Panc1 (cell line): ENCODE results near the gene GRID2. TPM values are rescaled to one million over a fixed set of nuclear protein-coding genes. Genes with fewer than 3 reads are reported as not detected.

Source experiments
- ATAC-seq: fragments of 200-7000 bp; cut with Tn5 transposase; 2 replicates; pipeline ENCODE4 v1.9.1; 2020; ENCODE audit warnings: mild to moderate bottlenecking, moderate library complexity
- BruUV-seq: library from RNA; stranded (reverse); fragments of 400-500 nt; replicated peaks from 2 replicates; lab custom pipeline; 2021; lab: Mats Ljungman, UMichigan
- CTCF ChIA-PET: fragments of 300-600 bp; sonication (Branson Sonifier 250); formaldehyde crosslinking; loops from one replicate; lab custom pipeline; 2022; ENCODE audit warnings: antibody characterized with exemption; lab: Charles Lee
- POLR2A ChIA-PET: fragments of 300-600 bp; sonication (Branson Sonifier 250); formaldehyde crosslinking; loops from one replicate; lab custom pipeline; 2022; ENCODE audit warnings: antibody characterized with exemption; lab: Charles Lee
- DNase-seq: peaks from one replicate; pipeline ENCODE4 v3.0.0-alpha.2; 2010; ENCODE audit warnings: low read depth, low spot score
- H3K27ac ChIP-seq: 2 replicates; pipeline ENCODE4 v1.5.1; 2011; ENCODE audit warnings: mild to moderate bottlenecking, low read length, inconsistent platforms
- H3K27me3 ChIP-seq: fragments of 200-500 bp; sonication (Bioruptor generic); 2 replicates; pipeline ENCODE4 v1.6.0; 2014; ENCODE audit warnings: low read length, inconsistent platforms; ENCODE audit not compliant: control insufficient read depth, insufficient read depth
- H3K36me3 ChIP-seq: fragments of 200-500 bp; sonication (Bioruptor generic); 2 replicates; pipeline ENCODE4 v1.5.1; 2014; ENCODE audit warnings: inconsistent platforms, mild to moderate bottlenecking, low read length, moderate library complexity; ENCODE audit not compliant: control insufficient read depth, insufficient read depth
- H3K4me1 ChIP-seq: 2 replicates; pipeline ENCODE4 v1.5.1; 2011; ENCODE audit warnings: inconsistent platforms, mild to moderate bottlenecking, low read length, moderate library complexity; ENCODE audit not compliant: control insufficient read depth, insufficient read depth
- H3K4me3 ChIP-seq, 2 experiments: 2 replicates each; pipeline ENCODE4 v1.5.1; 2011 to 2012; ENCODE audit warnings: low read depth in 2 of 2, low read length in 2 of 2, mild to moderate bottlenecking in 2 of 2, inconsistent platforms in 1 of 2, moderate library complexity in 1 of 2
- H3K9me3 ChIP-seq: fragments of 200-500 bp; sonication (Bioruptor generic); 2 replicates; pipeline ENCODE4 v1.5.1; 2014; ENCODE audit warnings: low read depth, mild to moderate bottlenecking, inconsistent platforms, low read length, moderate library complexity; ENCODE audit not compliant: control insufficient read depth, insufficient read depth
- POLR2AphosphoS5 ChIP-seq: IDR thresholded peaks from 2 replicates; pipeline ENCODE4 v1.6.1; 2012; ENCODE audit warnings: mild to moderate bottlenecking, low read depth, low read length, moderate library complexity
- SIN3A ChIP-seq: IDR thresholded peaks from 2 replicates; pipeline ENCODE4 v1.6.1; 2012; ENCODE audit warnings: low read depth, mild to moderate bottlenecking, low read length, moderate library complexity, borderline replicate concordance; ENCODE audit not compliant: insufficient read depth
- TCF7L2 ChIP-seq: IDR thresholded peaks from 2 replicates; pipeline ENCODE4 v1.6.1; 2011; ENCODE audit warnings: mild to moderate bottlenecking, low read depth, low read length, inconsistent platforms
- in situ Hi-C: cut with HindIII; loops from 2 replicates; pipeline ENCODE4 v1.10.0; 2016; ENCODE audit warnings: low sequenced_read_pairs, low pct_unique_long_range_greater_than_20kb
- intact Hi-C: fragments of 100-400 bp; cut with micrococcal nuclease; formaldehyde crosslinking; loops from one replicate; pipeline ENCODE4 v1.10.0; 2022; ENCODE audit not compliant: unreplicated experiment
- total RNA-seq: library from RNA; stranded (reverse); gene quantifications from one replicate; pipeline ENCODE4 v1.2.1, GENCODE V29; 2021; ENCODE audit not compliant: unreplicated experiment
- TF ChIP-seq, protein P1 (sequence below), 2 experiments: IDR thresholded peaks; 2 replicates each; pipeline ENCODE4 v1.6.1; 2011 to 2012; ENCODE audit warnings: low read depth in 2 of 2, control low read depth in 1 of 2, low read length in 1 of 2, mild to moderate bottlenecking in 1 of 2, moderate library complexity in 1 of 2; ENCODE audit not compliant: insufficient read depth in 1 of 2
- TF ChIP-seq, protein P2 (sequence below): fragments of 450-650 bp; IDR thresholded peaks from 2 replicates; pipeline ENCODE4 v1.5.1; 2017; ENCODE audit warnings: mild to moderate bottlenecking

Gene GRID2
- total RNA-seq, 1 experiment from 2014 or later = 0.08 TPM

DNA sequence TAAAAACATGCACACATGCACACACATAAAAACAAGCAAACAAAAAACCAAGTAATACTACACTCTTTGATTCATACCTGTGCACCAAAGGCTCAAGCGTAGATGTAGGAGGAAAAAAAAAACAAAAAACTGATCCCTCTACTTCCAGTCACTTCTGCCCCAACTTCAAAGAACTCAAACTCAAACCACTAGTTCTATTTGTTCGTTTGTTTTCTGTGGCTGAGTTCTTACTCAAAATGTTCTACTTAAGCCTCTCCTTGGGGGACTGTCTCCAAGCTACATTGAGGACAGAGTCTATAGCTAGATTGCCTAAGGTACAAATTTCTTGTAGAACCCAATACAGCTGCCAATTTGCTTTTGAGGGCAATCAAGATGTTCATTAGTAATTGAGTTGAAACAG is 1353.8 kb downstream of the GRID2 start:
- intact Hi-C loops = no loop called here
- H3K27ac ChIP-seq = no peak overlapping the region
- no peaks in the 10 kb centered on the region for H3K9me3 ChIP-seq
- H3K4me1 ChIP-seq = no peaks in the 10 kb centered on the region
- CTCF ChIA-PET = no interaction called here
- no peak overlapping the region for H3K4me3 ChIP-seq
- DNase-seq = no peak
- TF ChIP-seq SIN3A (no peak), TCF7L2 (no peak), POLR2AphosphoS5 (no peak)
- TF ChIP-seq, protein P1, sequence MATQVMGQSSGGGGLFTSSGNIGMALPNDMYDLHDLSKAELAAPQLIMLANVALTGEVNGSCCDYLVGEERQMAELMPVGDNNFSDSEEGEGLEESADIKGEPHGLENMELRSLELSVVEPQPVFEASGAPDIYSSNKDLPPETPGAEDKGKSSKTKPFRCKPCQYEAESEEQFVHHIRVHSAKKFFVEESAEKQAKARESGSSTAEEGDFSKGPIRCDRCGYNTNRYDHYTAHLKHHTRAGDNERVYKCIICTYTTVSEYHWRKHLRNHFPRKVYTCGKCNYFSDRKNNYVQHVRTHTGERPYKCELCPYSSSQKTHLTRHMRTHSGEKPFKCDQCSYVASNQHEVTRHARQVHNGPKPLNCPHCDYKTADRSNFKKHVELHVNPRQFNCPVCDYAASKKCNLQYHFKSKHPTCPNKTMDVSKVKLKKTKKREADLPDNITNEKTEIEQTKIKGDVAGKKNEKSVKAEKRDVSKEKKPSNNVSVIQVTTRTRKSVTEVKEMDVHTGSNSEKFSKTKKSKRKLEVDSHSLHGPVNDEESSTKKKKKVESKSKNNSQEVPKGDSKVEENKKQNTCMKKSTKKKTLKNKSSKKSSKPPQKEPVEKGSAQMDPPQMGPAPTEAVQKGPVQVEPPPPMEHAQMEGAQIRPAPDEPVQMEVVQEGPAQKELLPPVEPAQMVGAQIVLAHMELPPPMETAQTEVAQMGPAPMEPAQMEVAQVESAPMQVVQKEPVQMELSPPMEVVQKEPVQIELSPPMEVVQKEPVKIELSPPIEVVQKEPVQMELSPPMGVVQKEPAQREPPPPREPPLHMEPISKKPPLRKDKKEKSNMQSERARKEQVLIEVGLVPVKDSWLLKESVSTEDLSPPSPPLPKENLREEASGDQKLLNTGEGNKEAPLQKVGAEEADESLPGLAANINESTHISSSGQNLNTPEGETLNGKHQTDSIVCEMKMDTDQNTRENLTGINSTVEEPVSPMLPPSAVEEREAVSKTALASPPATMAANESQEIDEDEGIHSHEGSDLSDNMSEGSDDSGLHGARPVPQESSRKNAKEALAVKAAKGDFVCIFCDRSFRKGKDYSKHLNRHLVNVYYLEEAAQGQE (IDR thresholded peaks at IDR 0.05; ENCODE audit: insufficient read depth in 1 of 2, low read depth in 2 of 2, low read length in 1 of 2) = no peak
- TF ChIP-seq, protein P2, sequence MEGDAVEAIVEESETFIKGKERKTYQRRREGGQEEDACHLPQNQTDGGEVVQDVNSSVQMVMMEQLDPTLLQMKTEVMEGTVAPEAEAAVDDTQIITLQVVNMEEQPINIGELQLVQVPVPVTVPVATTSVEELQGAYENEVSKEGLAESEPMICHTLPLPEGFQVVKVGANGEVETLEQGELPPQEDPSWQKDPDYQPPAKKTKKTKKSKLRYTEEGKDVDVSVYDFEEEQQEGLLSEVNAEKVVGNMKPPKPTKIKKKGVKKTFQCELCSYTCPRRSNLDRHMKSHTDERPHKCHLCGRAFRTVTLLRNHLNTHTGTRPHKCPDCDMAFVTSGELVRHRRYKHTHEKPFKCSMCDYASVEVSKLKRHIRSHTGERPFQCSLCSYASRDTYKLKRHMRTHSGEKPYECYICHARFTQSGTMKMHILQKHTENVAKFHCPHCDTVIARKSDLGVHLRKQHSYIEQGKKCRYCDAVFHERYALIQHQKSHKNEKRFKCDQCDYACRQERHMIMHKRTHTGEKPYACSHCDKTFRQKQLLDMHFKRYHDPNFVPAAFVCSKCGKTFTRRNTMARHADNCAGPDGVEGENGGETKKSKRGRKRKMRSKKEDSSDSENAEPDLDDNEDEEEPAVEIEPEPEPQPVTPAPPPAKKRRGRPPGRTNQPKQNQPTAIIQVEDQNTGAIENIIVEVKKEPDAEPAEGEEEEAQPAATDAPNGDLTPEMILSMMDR = no peak
- H3K27me3 ChIP-seq = no peaks in the 10 kb centered on the region
- ATAC-seq = no peak
- in situ Hi-C loops = no loop called here
- no peaks in the 10 kb centered on the region for H3K36me3 ChIP-seq
- POLR2A ChIA-PET = no interaction called here
- no TSS peak for BruUV-seq

DNA sequence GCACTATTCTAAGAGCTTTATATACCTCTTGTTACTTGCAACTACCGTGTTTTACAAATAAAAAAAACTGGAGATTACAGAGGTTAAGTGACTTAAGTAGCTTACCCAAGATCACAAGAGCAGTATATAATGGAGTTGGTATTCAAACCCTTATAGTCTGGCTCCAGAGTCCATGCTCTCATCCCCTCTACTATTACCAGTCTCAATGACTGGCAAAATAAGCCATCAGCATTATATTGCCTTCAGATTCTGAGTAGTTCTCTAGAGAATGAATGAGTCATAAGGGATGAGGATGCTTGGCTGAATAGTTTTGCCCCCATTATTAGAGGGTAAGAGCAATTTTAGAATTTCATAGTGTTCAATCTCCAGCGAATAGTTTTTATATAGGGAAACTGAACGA is 1354.7 kb downstream of the GRID2 start:
- intact Hi-C loops (no loop called here), in situ Hi-C loops (no loop called here)
- H3K27ac ChIP-seq = no peak overlapping the region
- no peak for DNase-seq
- TF ChIP-seq, protein P1 (IDR thresholded peaks at IDR 0.05; ENCODE audit: insufficient read depth in 1 of 2, low read depth in 2 of 2, low read length in 1 of 2) = no peak
- no peak for TF ChIP-seq POLR2AphosphoS5
- TF ChIP-seq, protein P2 = no peak
- TF ChIP-seq SIN3A = no peak
- TF ChIP-seq TCF7L2 = no peak
- no peaks in the 10 kb centered on the region for H3K36me3 ChIP-seq
- H3K9me3 ChIP-seq = no peaks in the 10 kb centered on the region
- CTCF ChIA-PET = no interaction called here
- H3K4me3 ChIP-seq = no peak overlapping the region
- no TSS peak for BruUV-seq
- H3K27me3 ChIP-seq = no peaks in the 10 kb centered on the region
- ATAC-seq = no peak
- H3K4me1 ChIP-seq = no peaks in the 10 kb centered on the region
- POLR2A ChIA-PET = no interaction called here
